SU-DHL-6 (cell line): ENCODE results near the gene CLTB.
"Not testable (repeated sequence)": the region's sequence is repeated elsewhere in the genome, so short reads cannot be mapped to it uniquely, and the experiment has no call there.

ENCODE experiments used
- H2AFZ ChIP-seq: fragments of 200-600 bp; sonication (generic); 2 replicates; pipeline ENCODE4 v1.6.1; 2014; ENCODE audit warnings: low read depth, mild to moderate bottlenecking, moderate library complexity, mixed read lengths, antibody characterized with exemption, low read length; ENCODE audit not compliant: severe bottlenecking
- H3F3A ChIP-seq: fragments of 200-600 bp; shearing (Covaris generic); 2 replicates; pipeline ENCODE4 v1.6.0; 2016; ENCODE audit warnings: antibody characterized with exemption, mild to moderate bottlenecking; ENCODE audit not compliant: insufficient read depth
- H3K27ac ChIP-seq: fragments of 200-600 bp; sonication (generic); 2 replicates; pipeline ENCODE4 v1.5.1; 2016; ENCODE audit warnings: low read depth, mild to moderate bottlenecking, low read length, moderate library complexity, mixed read lengths
- H3K27me3 ChIP-seq: fragments of 200-600 bp; sonication (generic), shearing (Covaris generic); 2 replicates; pipeline ENCODE4 v1.6.0; 2014; ENCODE audit warnings: mild to moderate bottlenecking, low read length
- H3K36me3 ChIP-seq: fragments of 200-600 bp; sonication (generic); 2 replicates; pipeline ENCODE4 v1.6.1; 2014; ENCODE audit warnings: mild to moderate bottlenecking, low read length, mixed read lengths
- H3K4me2 ChIP-seq: fragments of 300-600, 200-600 bp; shearing (Covaris generic), sonication (generic); 2 replicates; pipeline ENCODE4 v1.6.0; 2014; ENCODE audit warnings: low read length, low read depth, mild to moderate bottlenecking; ENCODE audit not compliant: poor library complexity, severe bottlenecking
- H3K4me3 ChIP-seq: fragments of 200-600 bp; sonication (generic); 2 replicates; pipeline ENCODE4 v1.5.1; 2014; ENCODE audit warnings: antibody characterized with exemption, low read length, mild to moderate bottlenecking, mixed read lengths; ENCODE audit not compliant: insufficient read depth, poor library complexity, severe bottlenecking
- H3K79me2 ChIP-seq: fragments of 200-600 bp; sonication (generic); 2 replicates; pipeline ENCODE4 v1.6.1; 2014; ENCODE audit warnings: mild to moderate bottlenecking, low read length, moderate library complexity; ENCODE audit not compliant: insufficient read depth
- H3K9ac ChIP-seq: fragments of 200-600 bp; sonication (generic); 2 replicates; pipeline ENCODE4 v1.7.0; 2014; ENCODE audit warnings: mild to moderate bottlenecking, low read length
- H3K9me2 ChIP-seq: fragments of 200-600 bp; sonication (generic); replicated peaks from 2 replicates; pipeline ENCODE4 v1.6.1; 2014; ENCODE audit warnings: low read length; ENCODE audit not compliant: insufficient read depth
- H3K9me3 ChIP-seq: fragments of 200-600 bp; sonication (generic); 2 replicates; pipeline ENCODE4 v1.6.1; 2014; ENCODE audit warnings: low read length, mixed read lengths; ENCODE audit not compliant: insufficient read depth
- H4K20me1 ChIP-seq: fragments of 200-600 bp; sonication (generic); 2 replicates; pipeline ENCODE4 v1.6.1; 2014; ENCODE audit warnings: low read depth, mild to moderate bottlenecking, antibody characterized with exemption, low read length, moderate library complexity, mixed read lengths
- EZH2phosphoT487 ChIP-seq: fragments of 200-600 bp; sonication (generic), shearing (Covaris generic); conservative IDR thresholded peaks from 2 replicates; pipeline ENCODE4 v1.6.1; 2018; ENCODE audit warnings: mild to moderate bottlenecking, antibody characterized with exemption, low read length, moderate library complexity, mixed read lengths
- TF ChIP-seq, protein P1 (sequence below): fragments of 200-600 bp; sonication (generic); IDR thresholded peaks from one replicate; pipeline ENCODE4 v1.5.1; 2017; ENCODE audit warnings: antibody characterized with exemption, mild to moderate bottlenecking, low read length, moderate library complexity; ENCODE audit not compliant: insufficient read depth, poor library complexity, severe bottlenecking

CLTB gene

DNA sequence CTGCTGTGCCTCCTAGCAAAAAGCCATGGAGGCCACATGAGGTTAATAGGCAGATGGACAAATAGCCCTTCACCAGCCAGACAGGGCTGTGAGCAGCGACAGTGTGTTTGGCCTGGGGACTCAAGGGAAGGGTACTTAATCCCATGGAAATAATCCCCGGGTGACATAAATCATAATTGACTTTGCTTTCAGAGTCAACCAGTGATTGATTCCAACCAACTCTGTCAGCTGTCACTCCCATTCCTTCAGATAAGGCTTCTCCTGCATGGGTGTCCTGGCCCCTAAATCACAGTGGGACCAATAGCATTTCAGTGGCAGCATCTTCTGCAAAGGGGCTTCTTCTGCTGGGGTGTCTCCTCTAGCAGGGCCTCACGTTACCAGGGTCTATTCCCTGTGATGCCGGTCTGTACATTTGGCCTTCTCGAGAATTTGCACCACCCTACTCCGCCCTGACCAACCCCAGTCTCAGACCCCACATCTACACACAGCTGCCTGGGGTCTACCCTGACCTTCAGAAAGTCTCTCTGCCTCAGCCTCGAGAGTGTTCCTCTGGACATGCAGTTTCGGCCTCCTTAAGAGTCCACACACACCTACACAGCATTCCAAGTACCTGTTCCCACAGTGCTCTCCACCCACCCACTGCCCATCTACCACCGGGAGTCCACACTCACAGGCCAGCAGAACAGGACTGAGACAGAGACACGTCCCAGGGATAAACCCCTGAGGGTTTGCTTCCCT is 3.7 kb downstream of the CLTB start:
- no peak overlapping the region for H3K9ac ChIP-seq
- no peaks in the 10 kb centered on the region for H3K9me2 ChIP-seq
- no peak overlapping the region for H3K4me3 ChIP-seq
- no peak overlapping the region for H2AFZ ChIP-seq
- no peaks in the 10 kb centered on the region for H4K20me1 ChIP-seq
- H3K27me3 ChIP-seq = no peaks in the 10 kb centered on the region
- H3K27ac ChIP-seq = no peak overlapping the region
- no peaks in the 10 kb centered on the region for H3K36me3 ChIP-seq
- H3K4me2 ChIP-seq = no peak overlapping the region
- H3F3A ChIP-seq = no peaks in the 10 kb centered on the region
- H3K9me3 ChIP-seq = no peaks in the 10 kb centered on the region
- H3K79me2 ChIP-seq = peaks cover 5% of the 10 kb centered on the region; the same call in 1 of the 2 replicates
- TF ChIP-seq, protein P1, sequence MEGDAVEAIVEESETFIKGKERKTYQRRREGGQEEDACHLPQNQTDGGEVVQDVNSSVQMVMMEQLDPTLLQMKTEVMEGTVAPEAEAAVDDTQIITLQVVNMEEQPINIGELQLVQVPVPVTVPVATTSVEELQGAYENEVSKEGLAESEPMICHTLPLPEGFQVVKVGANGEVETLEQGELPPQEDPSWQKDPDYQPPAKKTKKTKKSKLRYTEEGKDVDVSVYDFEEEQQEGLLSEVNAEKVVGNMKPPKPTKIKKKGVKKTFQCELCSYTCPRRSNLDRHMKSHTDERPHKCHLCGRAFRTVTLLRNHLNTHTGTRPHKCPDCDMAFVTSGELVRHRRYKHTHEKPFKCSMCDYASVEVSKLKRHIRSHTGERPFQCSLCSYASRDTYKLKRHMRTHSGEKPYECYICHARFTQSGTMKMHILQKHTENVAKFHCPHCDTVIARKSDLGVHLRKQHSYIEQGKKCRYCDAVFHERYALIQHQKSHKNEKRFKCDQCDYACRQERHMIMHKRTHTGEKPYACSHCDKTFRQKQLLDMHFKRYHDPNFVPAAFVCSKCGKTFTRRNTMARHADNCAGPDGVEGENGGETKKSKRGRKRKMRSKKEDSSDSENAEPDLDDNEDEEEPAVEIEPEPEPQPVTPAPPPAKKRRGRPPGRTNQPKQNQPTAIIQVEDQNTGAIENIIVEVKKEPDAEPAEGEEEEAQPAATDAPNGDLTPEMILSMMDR = no peak
- TF ChIP-seq EZH2phosphoT487 = no peak

DNA sequence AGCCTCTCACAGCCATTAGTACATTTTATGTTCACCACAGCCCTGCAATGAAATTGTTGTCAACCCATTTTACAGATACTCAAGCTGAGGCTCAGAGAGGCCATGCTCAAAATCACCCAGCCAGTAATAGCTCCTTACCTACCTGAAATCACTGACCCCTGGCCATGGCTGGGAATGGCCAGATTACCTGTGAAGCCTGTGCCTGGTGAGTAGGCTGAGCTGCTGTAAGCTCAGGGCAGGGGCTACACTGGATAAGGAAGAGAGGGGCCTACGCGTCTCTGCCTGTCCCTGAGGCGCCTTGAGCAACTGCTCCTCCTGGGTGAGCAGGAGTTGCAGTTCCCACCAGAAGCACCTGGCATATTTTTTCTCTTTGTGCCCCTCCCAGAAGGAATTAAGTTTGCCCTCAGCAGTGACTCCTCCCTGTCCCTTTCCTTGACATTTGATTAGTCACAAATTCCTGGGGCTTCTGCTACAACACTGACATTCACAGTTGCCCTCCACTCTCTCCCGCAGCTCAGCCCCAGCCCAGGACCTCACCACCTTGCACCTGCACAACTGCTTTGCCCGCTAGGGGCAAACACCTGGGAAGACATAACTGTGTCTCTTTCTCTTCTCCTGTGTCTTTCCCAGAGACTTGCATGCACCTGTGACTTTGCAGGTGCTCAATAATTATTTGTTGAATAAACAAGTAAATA is 5.7 kb downstream of the CLTB start:
- H3K27me3 ChIP-seq = no peaks in the 10 kb centered on the region
- no peaks in the 10 kb centered on the region for H3K9me2 ChIP-seq
- H3K79me2 ChIP-seq = 0 out of 2 replicates have a peak, but pooled peaks cover under 1% of the 10 kb centered on the region
- no peak overlapping the region for H2AFZ ChIP-seq
- H3K4me3 ChIP-seq = no peak overlapping the region
- H3K9me3 ChIP-seq = no peaks in the 10 kb centered on the region
- no peak overlapping the region for H3K27ac ChIP-seq
- H4K20me1 ChIP-seq = no peaks in the 10 kb centered on the region
- no peak overlapping the region for H3K4me2 ChIP-seq
- no peaks in the 10 kb centered on the region for H3F3A ChIP-seq
- TF ChIP-seq, protein P1 = no peak
- no peak for TF ChIP-seq EZH2phosphoT487
- no peak overlapping the region for H3K9ac ChIP-seq
- no peaks in the 10 kb centered on the region for H3K36me3 ChIP-seq

DNA sequence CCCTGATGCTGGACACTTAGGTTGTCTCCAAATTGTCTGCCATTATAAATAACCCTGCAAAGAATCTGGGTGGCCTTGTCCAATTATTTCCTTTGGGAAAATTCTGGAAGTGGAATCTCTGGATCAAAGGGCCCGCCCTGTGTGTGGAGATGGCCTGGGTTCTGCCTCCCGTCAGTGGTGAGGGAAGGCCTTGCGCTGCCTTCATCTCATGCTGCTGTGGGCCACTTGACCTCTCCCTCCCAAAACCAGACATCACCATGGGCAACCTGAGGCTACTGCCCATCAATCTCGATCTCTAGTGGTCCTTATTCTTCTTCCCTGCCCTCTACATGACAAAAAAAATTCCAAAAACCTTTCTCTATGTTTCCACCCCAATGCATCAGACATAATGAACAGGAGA is 6.6 kb downstream of the CLTB start:
- Histone ChIP-seq H3K27ac (no peak overlapping the region), H3K79me2 (no peaks in the 10 kb centered on the region), H3K9me3 (no peaks in the 10 kb centered on the region), H3K4me3 (no peak overlapping the region), H3F3A (no peaks in the 10 kb centered on the region), H3K9me2 (no peaks in the 10 kb centered on the region), H3K27me3 (no peaks in the 10 kb centered on the region), H2AFZ (no peak overlapping the region), H3K9ac (no peak overlapping the region), H3K36me3 (no peaks in the 10 kb centered on the region), H4K20me1 (no peaks in the 10 kb centered on the region), H3K4me2 (no peak overlapping the region)
- TF ChIP-seq EZH2phosphoT487 = no peak

DNA sequence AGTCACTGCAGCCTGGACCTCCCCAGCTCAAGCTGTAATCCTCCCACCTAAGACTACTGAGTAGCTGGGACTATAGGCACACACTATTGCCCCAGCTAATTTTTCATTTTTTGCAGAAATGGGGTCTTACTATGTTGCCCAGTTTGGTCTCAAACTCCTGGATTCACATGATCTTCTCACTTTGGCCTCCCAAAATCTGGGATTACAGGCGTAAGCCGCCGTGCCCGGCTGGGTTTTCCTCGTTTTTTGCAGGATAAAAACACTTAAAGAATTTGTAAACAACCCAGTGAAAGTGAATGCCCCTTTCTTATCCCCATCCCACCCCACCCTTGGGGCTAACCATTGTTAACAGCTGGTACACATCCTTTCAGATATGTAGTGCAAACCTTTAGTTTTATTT is 7.7 kb downstream of the CLTB start:
- no peak overlapping the region for H2AFZ ChIP-seq
- no peaks in the 10 kb centered on the region for H3K79me2 ChIP-seq
- no peaks in the 10 kb centered on the region for H3K27me3 ChIP-seq
- no peaks in the 10 kb centered on the region for H4K20me1 ChIP-seq
- H3K4me3 ChIP-seq = no peak overlapping the region
- no peak overlapping the region for H3K27ac ChIP-seq
- TF ChIP-seq, protein P1 = no peak
- no peak overlapping the region for H3K9ac ChIP-seq
- H3K9me3 ChIP-seq = no peaks in the 10 kb centered on the region
- no peaks in the 10 kb centered on the region for H3K9me2 ChIP-seq
- H3F3A ChIP-seq = no peaks in the 10 kb centered on the region
- no peaks in the 10 kb centered on the region for H3K36me3 ChIP-seq
- H3K4me2 ChIP-seq = no peak overlapping the region

DNA sequence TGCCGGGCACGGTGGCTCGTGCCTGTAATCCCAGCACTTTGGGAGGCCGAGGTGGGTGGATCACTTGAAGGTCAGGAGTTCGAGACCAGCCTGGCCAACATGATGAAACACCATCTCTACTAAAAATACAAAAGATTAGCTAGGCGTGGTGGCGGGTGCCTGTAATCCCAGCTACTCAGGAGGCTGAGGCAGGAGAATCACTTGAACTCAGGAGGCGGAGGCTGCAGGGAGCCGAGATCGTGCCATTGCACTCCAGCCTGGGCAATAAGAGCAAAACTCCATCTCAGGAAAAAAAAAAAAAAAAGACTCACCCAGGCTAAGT is 8.1 kb downstream of the CLTB start:
- H3K79me2 ChIP-seq, H3K9me3 ChIP-seq, H3F3A ChIP-seq, H2AFZ ChIP-seq, H3K9me2 ChIP-seq, H3K4me2 ChIP-seq, H3K9ac ChIP-seq, H3K36me3 ChIP-seq, H4K20me1 ChIP-seq, H3K4me3 ChIP-seq, H3K27ac ChIP-seq, H3K27me3 ChIP-seq: not testable (repeated sequence)
